GM19238 (cell line): Measurements from ENCODE around the gene MBOAT2.

ENCODE experiments used
- DNase-seq: peaks from one replicate; pipeline ENCODE4 v3.0.0; 2011; ENCODE audit warnings: low spot score; ENCODE audit not compliant: insufficient read length

The MBOAT2 gene

DNA sequence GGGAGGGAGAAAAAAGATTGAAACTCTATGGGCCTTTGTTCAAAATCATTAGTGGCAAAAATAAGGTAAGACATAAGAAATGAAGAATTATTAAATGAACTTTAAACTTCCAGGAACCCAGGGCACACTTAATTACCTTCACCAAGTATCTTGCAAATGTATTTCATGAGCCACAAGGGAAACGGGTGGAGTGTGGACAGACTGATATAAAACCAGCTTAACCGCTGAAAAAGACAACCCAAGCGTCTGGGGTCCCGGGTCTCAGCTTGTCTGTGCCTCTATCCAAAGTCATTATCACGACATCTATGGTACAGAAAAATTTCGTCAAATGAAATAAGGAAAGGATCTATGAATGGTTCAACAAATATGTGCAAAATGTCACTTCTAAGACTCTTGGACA lies 13.9 kb upstream of the MBOAT2 start:
- DNase-seq: no peak

DNA sequence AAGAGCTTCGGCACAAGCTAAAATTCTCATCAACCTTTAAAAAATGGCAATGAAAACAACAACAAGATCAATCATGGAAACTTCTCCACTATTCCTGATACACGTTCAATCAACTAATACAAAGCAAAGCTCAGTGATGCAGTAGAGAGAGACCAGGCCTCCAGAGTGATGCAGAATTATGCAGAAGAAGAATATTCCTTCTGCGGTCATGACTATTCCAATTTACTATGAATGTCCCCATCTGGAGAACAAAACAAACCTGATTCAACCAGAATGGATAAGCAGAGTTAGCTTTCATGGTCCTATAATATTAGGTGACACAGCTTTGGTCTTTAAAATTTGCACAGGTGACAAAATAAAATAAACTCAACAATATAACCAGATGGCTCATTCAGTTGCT lies 12.5 kb upstream of the MBOAT2 start:
- DNase-seq: no peak

DNA sequence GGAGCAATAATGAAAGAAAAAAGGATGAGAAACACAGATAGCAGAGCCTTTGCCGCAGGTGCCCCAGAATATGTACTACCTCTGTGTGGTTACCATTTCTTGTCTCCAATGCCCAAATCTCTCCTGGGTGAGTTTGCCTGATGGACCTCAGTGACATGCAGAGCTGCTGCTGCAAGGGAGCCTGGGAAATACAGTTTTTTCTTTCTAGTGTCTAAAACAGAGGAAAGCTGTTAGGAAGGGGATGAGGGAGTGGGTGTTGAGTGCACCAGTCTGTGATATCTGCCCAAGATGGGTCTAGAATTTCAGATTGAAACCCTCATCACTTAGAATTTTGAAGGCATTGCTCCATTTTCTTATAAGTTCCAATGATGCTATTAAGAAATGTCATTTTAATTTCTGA lies 9.9 kb upstream of the MBOAT2 start:
- DNase-seq: no peak

DNA sequence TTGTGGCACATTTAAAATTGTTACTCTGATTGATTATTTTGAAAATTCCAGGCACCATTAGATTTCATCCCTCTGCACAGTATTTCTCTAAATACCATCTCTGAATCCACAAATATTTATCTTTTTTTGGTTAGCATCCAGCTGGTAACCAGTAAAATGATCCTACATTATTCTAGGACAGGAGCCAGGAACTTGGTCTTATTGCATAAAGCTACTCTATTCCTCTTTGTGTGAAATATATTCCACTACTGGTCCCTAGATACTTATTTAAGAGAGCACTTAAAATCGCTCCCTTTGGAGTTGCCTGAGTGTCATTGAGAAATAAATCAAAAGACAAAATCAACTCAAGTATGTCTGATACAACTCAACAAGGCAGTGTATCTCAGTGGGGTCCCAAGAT lies 7.4 kb upstream of the MBOAT2 start:
- no peak for DNase-seq

DNA sequence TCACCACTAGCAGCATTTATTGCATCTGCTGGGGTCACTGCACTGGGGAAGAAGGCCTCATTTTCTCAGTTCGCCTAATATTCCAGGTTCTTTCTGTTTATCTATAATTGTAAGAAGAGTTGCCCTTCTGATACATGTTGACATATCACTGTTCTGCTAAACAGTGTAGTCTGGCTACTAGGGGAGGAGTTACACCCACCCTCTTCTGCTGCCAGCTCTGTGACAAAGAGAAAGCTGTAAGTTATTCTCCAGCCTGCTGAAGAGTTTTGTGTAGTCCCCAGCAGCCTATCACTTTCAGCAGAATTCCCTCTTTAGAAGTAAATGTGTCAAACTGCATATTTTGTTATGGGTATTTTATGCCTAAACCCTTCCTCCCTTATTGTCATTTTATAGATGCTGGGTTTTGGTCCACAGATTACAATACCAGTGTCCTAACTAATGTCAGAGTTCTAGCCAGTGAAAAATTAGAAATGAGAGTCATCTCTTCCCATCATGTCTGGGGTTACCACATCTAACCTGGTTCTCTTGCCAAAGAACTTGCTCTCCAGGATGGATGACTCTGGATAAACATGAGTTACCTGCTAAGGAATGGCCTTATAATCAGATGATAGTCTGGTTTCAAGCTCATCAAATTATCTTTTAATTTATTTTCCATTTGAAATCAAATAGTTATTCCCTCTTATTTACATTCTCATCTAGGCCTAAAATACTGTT lies 5.6 kb upstream of the MBOAT2 start:
- no peak for DNase-seq

DNA sequence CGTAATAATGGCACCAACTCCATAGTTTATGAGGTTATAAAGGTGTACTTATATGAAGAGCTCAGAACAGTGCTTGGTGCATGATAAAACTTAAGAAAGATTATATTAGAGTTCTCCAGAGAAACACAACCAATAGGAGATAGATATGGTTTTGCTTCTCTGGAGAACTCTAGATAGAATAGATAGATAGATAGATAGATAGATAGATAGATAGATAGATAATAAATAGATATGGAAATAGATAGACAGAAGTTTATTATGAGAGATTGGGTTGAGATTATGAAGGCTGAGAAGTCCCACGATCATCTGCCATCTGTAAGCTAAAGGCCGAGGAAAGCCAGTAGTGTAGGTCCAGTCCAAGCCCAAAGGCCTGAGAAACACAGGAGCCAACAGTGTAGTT lies 2.9 kb upstream of the MBOAT2 start:
- no peak for DNase-seq

DNA sequence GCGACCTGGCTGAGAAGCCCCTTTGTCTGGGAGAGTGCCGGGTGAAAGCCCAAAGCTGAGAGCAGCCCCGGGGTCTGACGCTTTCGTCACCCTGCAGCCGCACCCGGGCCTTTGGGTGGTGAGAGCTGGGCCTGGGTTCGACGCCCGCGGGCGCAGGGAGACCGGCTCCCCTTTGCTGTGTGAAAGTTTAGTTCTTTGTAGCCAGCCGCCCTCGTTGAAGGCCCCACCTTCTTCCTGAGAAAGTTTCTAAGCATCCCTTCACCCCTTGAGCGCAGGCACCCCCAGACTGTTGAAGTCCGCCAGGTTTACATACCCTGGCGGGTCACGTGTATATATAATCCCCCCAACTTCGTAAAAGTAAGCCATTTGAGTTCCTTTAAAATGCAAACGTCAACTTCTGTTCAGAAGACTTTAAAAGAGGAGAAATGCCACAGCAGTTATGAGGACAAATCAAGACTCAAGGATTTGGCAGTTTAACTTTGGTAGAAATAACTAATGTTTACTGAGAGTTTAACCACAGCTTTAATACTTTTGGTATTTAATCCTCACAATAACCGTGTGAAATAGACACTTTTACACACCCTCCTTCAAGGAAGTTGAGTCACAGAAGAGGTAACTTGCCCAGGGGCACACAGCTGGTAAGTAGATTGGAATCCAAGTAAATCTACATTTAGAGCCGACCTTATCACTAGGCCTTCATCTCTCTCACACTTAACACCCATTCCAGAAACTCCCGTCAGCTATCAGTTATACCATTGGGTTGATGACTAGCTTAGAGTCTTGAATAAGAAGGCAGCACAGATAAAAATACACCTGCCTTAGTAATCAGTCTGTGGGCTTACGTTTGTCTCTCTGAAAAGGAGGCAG lies 1.1 kb upstream of the MBOAT2 start:
- no peak for DNase-seq

DNA sequence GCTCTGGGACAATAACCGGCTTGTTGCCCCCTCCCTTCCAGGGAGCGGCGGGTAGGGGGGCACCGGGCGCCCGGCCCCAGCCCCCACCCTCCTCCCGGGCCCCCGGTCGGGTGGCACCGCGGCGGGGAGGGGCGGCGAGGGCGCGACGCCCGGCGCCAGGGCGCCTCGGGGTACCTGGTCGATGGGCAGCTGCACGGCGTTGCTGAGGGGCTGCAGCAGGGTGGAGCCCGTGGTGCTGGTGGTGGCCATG lies 193 bp downstream of the MBOAT2 start:
- no peak for DNase-seq

DNA sequence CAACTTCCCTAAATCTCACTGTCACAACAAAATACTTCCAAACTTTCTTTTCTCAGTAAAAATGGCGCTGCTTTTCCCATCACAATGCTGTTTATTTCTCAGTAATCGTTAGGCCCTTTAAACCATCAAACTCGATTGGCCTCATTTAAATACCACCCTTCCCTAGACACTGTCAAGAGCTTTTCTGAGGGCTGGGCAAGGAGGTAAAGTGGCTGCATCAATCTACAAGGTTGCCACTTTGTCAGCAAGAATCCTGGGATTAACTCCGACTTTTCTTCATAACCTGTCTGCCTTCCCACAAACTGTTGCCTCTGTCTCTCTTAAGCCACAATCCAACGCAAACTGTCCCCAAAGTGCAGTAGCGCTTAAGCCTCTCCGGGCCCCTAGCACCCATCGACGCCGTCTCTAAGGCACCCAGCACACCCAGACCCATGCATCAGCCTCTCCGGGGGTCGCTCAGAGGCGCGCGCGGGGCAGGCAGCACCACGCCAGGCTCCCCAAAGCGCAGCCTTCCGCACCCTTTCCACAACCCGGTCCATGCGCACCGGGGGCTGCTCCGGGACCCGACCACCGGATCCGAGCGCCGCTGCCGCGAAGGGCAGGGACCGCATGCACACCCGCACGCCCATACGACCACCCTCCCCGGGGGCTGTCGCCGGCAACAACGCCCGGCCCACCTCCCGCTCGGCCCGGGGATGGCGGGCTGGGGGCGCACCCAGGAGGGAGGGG lies 683 bp downstream of the MBOAT2 start:
- no peak for DNase-seq

DNA sequence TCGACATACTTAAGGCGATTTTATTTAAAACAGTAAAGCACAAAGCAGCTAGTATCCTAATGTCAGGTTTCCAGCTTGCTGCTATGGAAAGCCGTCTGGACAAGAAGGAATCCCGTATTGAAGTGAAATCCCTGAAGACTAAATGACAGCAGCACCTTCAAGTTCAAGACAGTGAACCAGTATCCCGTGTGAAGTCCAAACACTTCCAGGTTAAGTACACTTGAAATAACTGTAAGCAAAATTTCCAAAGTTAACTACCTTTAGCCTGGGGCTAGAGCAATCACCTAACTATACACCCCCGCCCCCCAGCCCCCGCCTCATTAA lies 1.2 kb downstream of the MBOAT2 start:
- DNase-seq: no peak

DNA sequence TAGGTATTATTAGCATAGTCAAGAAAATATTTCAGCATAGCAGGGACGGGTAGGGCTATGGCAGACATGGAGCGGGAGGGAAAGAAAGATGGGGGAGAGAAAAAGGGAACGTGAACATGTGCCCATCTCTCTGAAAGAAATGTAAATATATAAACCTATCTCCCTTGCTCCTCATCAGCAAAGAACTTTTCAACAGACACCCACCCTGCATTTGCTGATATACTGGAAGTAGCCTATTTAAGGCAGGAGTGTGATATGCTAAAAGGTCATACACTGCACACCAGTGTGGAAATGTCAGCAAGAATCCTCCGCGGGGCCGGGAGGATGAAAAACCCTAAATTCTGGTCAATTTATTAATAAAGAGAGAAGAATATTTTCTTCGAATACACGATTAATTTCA lies 1.7 kb downstream of the MBOAT2 start:
- DNase-seq: no peak

DNA sequence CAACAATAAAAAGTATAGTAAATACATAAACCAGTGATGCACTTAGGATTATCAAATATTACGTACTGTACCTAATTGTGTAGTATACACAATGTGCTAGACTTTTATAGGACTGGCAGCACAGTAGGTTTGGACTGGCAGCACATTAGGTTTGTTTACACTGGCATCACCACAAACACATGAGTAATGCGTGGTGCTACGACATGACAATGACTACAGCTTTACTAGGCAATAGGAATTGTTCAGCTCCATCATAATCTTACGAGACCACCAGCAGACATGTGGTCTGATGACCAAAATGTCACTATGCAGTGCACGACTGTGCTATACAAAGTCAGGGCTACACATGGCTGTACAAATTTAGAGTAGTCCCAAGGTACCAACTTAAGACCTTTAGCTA lies 2.3 kb downstream of the MBOAT2 start:
- no peak for DNase-seq

DNA sequence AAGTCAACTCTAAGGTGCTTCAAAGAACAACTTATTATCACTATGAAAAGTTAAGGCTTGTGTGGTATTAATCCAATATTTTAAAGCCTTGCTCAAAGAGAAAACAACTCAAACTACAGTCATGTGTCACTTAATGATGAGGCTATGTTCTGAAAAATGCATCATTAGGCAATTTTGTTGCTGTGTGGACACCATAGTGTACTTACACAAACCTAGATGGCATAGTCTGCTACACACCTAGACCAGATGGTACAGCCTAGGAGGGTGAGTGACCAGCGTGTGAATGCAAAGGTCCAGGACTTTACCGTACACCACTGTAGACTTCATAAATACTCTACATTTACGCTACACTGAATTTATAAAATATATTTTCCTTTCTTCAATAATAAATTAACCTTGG lies 3.0 kb downstream of the MBOAT2 start:
- no peak for DNase-seq

DNA sequence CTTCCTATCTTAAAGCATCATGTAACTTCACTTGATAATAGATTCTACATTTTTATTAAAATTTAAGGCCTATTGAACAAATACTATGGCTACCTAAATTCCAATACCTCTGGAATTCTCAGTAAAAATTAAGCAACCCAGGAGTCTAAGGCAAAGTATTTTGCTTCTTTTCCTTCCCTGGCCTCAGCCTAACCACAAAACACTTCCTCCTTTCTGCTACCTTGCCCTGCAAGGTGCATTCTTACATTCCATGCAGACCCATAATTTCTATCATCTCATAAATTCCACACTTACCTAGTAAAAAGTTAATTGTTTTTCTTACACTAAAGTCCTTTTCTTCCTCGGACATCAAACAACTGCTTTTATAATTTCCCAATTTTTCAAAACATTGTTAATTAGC lies 3.7 kb downstream of the MBOAT2 start:
- DNase-seq: no peak

DNA sequence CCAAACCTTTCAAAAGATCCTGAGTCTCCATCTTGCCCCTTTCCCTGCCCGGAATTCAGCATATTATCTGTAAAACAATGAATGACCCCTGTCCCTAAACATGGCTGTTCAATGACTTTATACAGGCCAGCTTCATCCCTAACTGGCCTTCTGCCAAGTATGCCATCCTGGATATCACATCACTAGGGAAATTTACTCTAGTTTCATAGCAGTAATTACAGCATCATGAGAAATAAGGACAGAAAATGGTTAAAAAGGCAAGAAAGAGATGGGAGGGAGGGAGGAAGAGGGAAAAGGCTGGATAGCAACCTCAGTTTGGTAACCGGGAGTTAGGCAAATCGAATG lies 4.4 kb downstream of the MBOAT2 start:
- no peak for DNase-seq

DNA sequence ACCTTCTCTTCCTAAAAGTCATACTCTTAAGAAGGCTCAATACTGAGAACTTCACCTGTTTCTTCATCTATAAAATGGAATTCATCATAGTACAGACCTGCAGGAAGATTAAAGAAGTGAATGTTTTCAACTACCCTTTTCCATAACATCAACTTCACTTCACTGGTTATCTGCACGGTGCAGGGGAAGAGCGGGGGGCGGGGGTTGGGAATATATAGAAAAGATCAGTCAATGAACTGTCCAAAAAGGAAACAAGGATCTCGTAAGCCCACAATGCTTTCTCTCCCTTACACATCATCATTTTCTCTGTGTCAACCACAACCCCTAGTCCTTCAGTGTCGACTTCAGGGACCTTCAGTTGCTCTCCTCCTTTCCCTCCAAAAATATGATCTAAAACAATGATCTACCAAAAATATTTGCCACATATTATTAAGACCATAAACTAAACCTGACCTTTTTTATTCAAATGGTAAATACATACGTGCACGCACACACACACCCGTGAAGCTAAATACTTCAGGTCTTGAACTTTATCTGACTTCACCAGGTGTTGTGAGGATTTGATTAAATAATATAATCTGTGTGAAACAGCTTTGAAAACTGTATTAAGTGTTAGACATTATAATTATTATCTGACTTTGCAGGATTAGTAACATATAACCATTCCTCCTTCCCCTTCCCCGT lies 4.9 kb downstream of the MBOAT2 start:
- no peak for DNase-seq

DNA sequence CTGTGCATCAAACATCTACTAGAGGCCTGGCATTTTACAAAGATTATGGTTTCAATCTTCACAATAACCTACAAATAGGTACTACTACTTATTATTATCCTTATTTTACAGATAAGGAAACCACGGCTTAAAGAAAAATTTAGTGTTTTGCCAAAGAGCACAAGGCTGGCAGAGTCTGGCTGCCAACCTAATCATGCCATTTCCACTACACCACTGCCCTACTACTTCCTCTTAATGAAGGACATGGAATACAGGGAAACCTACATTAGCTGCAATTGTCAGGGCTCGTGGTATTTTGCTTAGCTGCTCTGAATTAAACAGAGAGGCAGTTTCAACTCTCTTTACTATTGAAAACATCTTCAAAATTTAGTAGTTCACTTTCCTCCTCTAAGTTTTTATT lies 5.9 kb downstream of the MBOAT2 start:
- no peak for DNase-seq

DNA sequence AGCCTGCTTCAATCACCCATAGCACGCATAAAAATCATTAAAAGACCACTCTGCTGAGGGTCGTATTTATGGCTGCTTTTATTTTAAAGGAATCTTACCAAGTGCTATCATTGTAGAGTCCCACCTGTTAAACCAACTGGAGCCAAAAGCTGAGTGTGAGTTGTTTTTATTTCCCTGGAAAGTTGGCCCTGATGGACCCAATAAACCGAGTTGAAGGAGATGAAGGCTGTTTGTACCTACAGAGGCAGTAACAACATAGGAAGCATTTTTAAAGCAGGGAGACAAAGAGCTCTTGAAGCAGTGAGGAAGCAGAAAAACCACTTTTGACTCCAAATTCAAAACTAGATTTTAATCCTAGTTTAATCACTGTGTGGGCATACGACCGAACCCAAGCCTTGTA lies 6.4 kb downstream of the MBOAT2 start:
- no peak for DNase-seq

DNA sequence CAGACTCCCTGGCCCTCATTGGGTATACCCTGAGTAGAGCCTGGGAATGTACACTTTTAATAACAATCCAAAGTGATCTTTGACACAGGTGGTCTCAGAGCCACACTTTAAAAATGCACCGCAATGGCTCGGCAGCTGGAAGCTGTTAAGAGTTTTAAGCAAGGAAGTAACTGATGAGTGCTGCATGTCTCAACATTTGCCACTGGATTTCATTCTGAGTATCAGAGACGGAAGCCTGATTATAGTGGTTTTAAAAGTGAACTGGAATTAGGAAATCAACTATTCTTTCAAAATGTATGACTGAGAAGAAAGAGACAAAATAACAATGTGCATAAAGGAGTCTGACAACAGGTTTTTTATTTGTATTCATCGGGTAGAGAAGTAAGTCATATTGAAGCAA lies 7.5 kb downstream of the MBOAT2 start:
- no peak for DNase-seq

DNA sequence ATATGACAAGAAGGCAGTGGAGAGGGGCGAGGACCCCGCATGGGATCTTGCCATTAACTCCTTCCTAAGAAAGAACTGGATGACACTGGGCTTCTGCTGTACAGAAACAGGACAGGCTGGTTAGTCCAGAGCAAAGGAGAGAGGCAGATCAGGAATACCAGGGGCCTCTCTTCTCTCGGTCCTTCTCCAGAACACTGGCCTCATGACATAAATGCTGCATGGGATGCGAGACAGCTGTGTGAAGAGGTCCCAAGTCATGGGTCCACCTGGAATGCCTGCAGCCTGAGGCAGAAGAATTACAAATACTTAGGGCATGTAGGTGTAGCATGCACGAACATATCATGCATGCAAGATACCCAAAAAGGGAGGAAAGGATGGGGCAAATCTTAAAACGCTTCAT lies 9.1 kb downstream of the MBOAT2 start:
- DNase-seq: no peak

DNA sequence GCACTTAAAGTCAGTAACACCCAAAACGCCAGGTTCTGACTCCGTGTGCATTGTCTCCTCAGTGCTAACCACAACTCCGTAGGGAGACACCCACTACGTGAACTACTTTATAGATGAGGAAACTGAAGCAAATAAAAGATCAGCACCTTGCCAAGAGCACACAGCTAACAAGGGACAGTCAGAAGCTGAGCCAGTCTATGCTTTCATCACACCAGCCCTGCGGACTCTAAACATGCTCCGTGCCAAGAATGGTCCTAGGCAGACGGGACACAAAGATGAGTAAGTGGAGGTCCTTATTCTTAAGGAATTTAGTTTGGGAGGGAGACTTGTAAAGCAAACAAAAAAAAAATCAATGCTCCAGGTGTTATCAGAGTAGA lies 9.6 kb downstream of the MBOAT2 start:
- DNase-seq: no peak

DNA sequence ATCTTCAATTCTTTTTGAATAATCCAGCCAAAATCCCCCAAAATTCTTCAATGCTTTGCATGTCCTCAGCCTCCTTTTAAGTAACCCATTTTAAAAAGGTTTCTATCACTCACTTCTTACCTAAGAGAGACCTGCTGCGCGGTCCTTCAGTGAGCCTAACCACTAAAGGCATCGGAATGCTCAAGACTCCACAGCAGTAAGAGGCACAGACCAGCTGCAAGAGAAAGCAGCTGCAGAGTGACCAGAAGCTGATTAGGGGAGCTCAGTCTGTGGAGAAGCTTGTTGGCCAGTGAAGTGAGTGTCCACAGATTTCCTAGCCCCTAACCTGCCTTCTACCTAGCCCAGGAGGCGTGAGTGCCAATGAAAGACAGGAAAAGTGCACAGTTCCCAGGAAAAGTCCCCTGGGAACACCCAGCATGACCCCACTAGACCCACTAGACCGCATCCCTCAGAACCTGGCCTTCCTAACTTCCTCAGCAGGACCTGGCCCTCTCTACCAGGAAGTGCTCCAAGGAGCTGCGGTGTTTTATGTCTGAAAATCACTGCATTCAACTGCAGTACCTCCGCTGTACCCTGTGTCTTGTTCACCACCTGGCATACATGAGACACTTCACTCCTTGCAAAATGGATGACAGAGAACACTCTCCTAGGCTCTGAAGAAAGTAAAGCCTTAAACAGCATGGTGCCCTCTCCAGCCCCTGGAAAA lies 10.1 kb downstream of the MBOAT2 start:
- no peak for DNase-seq
